HG03135 (cell line): ENCODE measurements around the gene MICAL3.
"Not testable (repeated sequence)": the region's sequence is repeated elsewhere in the genome, so short reads cannot be mapped to it uniquely, and the experiment has no call there.

Source experiments
- ATAC-seq: cut with Tn5 transposase; IDR thresholded peaks from one replicate; pipeline ENCODE4 v1.9.1; 2021; ENCODE audit warnings: mild to moderate bottlenecking, moderate library complexity; ENCODE audit not compliant: unreplicated experiment

MICAL3 gene

DNA sequence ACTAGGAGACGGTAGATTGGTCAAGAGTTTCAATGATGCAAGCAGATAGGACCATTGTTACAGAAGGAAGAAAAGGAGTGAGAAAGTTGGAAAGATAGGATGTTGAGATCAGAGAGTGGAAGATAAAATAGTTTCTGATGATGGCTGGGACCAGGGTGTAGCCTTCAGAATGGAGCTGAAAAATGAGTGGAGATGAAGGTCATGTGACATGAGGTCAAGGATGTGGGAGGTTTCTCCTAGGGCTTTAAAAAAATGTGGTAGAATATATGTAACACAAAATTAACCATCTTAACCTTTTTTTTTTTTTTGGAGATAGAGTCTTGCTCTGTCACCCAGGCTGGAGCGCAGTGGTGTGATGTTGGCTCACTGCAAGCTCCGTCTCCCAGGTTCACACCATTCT is 35.1 kb upstream of the MICAL3 start:
- no peak for ATAC-seq

- ATAC-seq: no peak
These were observed 34.7 kb upstream of the MICAL3 start for GRCh38 chr22:18059094-18059417.

GRCh38 chr22:18058371-18059093 is 34.2 kb upstream of the MICAL3 start:
- no peak for ATAC-seq

GRCh38 chr22:18057568-18058209 is 33.3 kb upstream of the MICAL3 start:
- no peak for ATAC-seq

- peak; percentile 67 for ATAC-seq
These were observed 32.6 kb upstream of the MICAL3 start for GRCh38 chr22:18056807-18057474.

DNA sequence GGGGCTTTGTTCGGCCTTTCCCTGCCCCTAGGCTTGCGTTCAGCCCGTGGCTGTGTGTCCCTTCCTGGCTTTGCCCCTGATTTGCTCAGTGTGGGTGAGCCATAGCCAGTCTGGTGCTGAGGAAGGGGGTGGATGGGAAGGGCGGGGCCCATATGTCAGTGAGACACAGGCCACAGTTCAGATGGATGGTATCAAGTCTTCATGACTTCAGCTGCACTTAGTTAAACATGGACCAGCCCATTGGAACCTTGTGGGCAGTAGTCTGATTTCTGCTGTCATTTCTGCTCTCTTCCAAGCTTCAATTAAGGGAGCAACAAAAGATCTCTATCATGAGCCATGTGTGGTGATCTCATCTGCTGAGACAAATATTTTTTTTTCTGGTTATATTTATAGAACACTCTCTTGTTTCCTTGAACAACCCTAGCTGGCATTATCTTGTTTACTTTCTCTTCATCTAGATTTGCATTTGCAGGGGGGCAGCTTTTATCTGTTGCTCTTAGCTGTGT is 31.9 kb upstream of the MICAL3 start:
- peak; percentile 18 for ATAC-seq

GRCh38 chr22:18055619-18056160 is 31.3 kb upstream of the MICAL3 start:
- ATAC-seq: no peak

- not testable (repeated sequence) for ATAC-seq
These were observed 29.0 kb upstream of the MICAL3 start for GRCh38 chr22:18053216-18053946.

- ATAC-seq: not testable (repeated sequence)
These were observed 26.8 kb upstream of the MICAL3 start for GRCh38 chr22:18051113-18051512.

- no peak for ATAC-seq
These were observed 25.7 kb upstream of the MICAL3 start for GRCh38 chr22:18050065-18050464.

DNA sequence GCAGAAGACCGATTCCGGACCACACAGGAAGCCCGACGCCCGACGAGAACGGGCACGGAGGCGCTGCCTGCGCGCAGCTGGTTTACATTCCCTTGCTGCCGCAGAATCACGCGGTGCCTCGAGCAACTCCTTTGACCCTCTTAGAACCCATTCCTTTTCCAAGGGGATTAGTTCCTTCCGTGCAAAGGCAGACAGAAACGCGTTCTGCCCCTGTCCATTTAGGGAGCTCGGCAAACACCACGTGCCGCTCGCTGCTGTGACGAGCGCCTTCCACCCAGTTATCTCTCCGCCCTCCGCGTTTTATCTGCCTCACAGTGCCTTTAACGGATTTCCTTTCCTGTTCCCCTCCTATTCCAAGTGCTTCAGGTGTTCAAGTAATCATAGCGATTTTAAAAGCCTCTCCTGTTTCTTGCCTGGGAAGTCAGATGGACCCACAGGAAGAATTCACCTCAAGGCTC is 24.1 kb upstream of the MICAL3 start:
- ATAC-seq: no peak

DNA sequence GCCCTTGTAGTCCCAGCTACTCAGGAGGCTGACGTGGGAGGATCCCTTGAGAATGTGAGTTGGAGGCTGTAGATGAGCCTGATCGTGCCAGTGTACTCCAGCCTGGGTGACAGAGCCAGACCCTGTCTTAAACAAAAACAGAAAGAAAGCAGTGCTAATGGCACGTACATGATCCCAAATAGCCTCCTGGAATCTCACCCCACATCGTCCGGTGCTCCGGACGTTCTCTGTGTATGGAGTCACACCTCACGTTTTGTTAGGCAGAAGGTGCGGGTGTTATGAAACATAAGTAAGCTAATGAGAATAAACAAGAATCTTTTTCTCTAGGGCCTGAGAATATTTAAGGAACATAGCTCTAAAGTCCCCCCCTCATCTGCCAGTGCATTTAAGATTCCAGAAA is 23.7 kb upstream of the MICAL3 start:
- ATAC-seq: no peak

- ATAC-seq: no peak
These were observed 21.4 kb upstream of the MICAL3 start for GRCh38 chr22:18045794-18046193.

DNA sequence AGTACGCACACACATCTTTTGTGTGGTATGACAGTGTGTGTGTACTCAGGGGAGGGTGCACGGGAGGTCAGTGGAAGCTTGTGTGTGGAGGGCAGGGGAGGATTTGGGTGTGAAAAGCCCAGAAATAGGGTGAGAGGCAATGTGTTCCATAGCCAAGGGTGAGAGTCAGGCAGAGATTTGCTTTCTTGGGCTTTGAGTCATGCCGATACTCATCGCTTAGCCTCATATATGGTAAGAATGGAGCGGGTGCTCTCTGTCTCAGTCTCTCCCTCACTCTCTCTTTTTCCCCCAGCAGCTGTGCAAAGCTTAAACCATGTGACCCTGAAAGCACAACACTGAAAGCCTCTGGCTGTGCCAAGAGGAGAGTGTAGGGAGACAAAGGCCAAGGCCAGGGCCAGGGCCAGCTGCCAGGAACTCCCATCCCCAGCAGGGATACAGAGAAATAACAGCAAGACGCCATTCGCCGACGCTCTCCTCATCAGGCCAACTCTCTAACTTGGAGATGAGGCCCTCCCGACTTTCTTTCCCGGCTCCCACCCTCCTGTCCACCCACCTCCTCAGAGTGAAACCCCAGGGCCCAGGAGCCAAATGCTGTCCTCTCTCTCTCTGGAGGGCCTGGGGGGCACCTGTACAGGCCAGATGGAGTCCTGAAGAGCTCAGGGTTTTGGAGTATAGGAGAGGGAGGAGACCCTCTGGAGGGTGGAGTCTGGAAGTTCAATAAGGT is 20.3 kb upstream of the MICAL3 start:
- no peak for ATAC-seq

DNA sequence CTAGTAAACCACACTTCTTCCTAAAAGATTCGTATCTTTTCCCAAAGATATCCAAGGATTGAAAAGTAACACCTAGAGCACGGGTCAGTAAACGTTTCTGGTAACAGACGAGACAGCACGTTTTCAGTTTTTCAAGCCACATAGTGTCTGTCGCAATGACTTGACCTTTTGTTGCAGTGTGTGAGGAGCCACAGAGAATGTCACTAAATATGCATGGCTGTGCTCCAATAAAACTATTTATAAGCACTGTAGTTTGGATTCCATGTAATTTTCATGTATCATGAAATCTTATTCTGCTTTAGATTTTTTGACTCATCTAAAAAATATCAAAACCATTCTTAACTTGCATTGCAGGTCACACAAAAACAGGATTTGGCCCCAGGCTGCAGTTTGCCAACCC is 18.3 kb upstream of the MICAL3 start:
- no peak for ATAC-seq

DNA sequence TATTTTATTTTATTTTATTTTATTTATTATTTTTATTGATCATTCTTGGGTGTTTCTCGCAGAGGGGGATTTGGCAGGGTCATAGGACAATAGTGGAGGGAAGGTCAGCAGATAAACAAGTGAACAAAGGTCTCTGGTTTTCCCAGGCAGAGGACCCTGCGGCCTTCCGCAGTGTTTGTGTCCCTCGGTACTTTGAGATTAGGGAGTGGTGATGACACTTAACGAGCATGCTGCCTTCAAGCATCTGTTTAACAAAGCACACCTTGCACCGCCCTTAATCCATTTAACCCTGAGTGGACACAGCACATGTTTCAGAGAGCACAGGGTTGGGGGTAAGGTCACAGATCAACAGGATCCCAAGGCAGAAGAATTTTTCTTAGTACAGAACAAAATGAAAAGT is 16.5 kb upstream of the MICAL3 start:
- ATAC-seq: not testable (repeated sequence)

- no peak for ATAC-seq
These were observed 11.4 kb upstream of the MICAL3 start for GRCh38 chr22:18035751-18036150.

- no peak for ATAC-seq
These were observed 9.7 kb upstream of the MICAL3 start for GRCh38 chr22:18034076-18034475.

- ATAC-seq: no peak
These were observed 9.0 kb upstream of the MICAL3 start for GRCh38 chr22:18033204-18033998.
